ENCODE measurements around the gene PLPPR3. TPM values are rescaled to one million over a fixed set of nuclear protein-coding genes. Genes with fewer than 3 reads are reported as not detected.

PLPPR3 gene
- total and polyA plus RNA-seq, 9 of the 15 experiments (the other 6 are each of a cell fraction or from before 2014, with no cell fraction given), result 0.01 to 48.2 (median 8.6) TPM

DNA sequence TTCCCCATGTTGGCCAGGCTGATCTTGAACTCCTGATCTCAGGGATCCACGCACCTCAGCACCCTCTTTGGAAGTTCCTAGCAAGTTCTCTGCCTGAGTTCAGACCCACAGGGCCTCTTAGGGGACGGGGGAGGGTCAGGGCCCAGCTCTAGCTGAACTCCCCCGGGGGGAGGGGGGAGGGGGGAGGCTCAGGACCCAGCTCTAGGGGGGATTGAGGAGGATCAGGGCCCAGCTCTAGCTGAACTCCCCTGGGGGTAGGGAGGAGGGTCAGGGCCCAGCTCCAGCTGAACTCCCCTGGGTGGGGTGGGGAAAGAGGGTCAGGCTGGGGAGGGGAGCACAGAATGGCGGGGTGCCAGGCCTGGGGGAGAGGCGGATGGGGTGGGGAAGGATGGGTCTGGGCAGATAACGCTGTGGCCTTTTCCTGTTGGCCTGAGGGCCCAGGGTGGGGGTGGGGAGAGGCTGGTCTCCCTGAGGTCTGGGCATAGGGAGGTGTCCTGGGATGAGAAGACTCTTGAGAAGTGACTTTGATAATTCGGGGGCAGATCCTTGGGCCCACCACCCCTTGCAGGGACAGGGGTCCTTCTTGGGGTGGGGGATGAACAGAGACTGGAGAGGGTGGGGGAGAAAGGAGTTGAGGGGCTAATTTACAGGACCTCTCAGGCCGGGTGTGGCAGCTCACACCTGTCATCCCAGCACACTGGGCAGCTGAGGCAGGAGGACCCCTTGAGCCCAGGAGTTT lies 30.0 kb downstream of the PLPPR3 start (continued):
- TF ChIP-seq TAF7 (tag; IDR thresholded peaks at IDR 0.05), result no peak
- TF ChIP-seq TEAD4 (IDR thresholded peaks at IDR 0.05; ENCODE audit: low read length), result peak; percentile 37
- TF ChIP-seq TEAD4 (CRISPR knock-in tag; IDR thresholded peaks at IDR 0.05; ENCODE audit: borderline replicate concordance), result no peak
- TF ChIP-seq GABPB2 (CRISPR knock-in tag; conservative IDR thresholded peaks at IDR 0.05), result no peak
- no peak for TF ChIP-seq GTF2A2 (tag; IDR thresholded peaks at IDR 0.05)
- TF ChIP-seq, protein P1, sequence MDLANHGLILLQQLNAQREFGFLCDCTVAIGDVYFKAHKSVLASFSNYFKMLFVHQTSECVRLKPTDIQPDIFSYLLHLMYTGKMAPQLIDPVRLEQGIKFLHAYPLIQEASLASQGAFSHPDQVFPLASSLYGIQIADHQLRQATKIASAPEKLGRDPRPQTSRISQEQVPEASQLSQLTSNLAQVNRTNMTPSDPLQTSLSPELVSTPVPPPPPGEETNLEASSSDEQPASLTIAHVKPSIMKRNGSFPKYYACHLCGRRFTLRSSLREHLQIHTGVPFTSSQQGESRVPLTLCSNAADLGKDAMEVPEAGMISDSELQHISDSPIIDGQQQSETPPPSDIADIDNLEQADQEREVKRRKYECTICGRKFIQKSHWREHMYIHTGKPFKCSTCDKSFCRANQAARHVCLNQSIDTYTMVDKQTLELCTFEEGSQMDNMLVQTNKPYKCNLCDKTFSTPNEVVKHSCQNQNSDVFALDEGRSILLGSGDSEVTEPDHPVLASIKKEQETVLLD (IDR thresholded peaks at IDR 0.05), result peak; percentile 47; the same call in 1 of the 2 replicates
- TF ChIP-seq, protein P2, sequence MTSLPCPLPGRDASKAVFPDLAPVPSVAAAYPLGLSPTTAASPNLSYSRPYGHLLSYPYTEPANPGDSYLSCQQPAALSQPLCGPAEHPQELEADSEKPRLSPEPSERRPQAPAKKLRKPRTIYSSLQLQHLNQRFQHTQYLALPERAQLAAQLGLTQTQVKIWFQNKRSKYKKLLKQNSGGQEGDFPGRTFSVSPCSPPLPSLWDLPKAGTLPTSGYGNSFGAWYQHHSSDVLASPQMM (CRISPR knock-in tag; IDR thresholded peaks at IDR 0.05), result no peak
- TF ChIP-seq BRD9 (IDR thresholded peaks at IDR 0.05; ENCODE audit: low read depth, partially characterized antibody), result no peak
- no peak for TF ChIP-seq TEAD1 (CRISPR knock-in tag; IDR thresholded peaks at IDR 0.05)
- no peak for TF ChIP-seq ZNF436 (CRISPR knock-in tag; IDR thresholded peaks at IDR 0.05)
- 0 out of 2 replicates have a peak, but pooled peaks have one; percentile 74 for TF ChIP-seq GATAD2A (IDR thresholded peaks at IDR 0.05)
- no peak for TF ChIP-seq RHOXF2B (CRISPR knock-in tag; conservative IDR thresholded peaks at IDR 0.05)
- TF ChIP-seq ZZZ3 (IDR thresholded peaks at IDR 0.05), result no peak
- TF ChIP-seq EWSR1 (IDR thresholded peaks at IDR 0.05; ENCODE audit: borderline replicate concordance, low read depth, partially characterized antibody), result no peak
- TF ChIP-seq, protein P3, sequence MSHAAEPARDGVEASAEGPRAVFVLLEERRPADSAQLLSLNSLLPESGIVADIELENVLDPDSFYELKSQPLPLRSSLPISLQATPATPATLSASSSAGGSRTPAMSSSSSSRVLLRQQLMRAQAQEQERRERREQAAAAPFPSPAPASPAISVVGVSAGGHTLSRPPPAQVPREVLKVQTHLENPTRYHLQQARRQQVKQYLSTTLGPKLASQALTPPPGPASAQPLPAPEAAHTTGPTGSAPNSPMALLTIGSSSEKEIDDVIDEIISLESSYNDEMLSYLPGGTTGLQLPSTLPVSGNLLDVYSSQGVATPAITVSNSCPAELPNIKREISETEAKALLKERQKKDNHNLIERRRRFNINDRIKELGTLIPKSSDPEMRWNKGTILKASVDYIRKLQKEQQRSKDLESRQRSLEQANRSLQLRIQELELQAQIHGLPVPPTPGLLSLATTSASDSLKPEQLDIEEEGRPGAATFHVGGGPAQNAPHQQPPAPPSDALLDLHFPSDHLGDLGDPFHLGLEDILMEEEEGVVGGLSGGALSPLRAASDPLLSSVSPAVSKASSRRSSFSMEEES (CRISPR knock-in tag; IDR thresholded peaks at IDR 0.05), result no peak
- TF ChIP-seq, protein P4, sequence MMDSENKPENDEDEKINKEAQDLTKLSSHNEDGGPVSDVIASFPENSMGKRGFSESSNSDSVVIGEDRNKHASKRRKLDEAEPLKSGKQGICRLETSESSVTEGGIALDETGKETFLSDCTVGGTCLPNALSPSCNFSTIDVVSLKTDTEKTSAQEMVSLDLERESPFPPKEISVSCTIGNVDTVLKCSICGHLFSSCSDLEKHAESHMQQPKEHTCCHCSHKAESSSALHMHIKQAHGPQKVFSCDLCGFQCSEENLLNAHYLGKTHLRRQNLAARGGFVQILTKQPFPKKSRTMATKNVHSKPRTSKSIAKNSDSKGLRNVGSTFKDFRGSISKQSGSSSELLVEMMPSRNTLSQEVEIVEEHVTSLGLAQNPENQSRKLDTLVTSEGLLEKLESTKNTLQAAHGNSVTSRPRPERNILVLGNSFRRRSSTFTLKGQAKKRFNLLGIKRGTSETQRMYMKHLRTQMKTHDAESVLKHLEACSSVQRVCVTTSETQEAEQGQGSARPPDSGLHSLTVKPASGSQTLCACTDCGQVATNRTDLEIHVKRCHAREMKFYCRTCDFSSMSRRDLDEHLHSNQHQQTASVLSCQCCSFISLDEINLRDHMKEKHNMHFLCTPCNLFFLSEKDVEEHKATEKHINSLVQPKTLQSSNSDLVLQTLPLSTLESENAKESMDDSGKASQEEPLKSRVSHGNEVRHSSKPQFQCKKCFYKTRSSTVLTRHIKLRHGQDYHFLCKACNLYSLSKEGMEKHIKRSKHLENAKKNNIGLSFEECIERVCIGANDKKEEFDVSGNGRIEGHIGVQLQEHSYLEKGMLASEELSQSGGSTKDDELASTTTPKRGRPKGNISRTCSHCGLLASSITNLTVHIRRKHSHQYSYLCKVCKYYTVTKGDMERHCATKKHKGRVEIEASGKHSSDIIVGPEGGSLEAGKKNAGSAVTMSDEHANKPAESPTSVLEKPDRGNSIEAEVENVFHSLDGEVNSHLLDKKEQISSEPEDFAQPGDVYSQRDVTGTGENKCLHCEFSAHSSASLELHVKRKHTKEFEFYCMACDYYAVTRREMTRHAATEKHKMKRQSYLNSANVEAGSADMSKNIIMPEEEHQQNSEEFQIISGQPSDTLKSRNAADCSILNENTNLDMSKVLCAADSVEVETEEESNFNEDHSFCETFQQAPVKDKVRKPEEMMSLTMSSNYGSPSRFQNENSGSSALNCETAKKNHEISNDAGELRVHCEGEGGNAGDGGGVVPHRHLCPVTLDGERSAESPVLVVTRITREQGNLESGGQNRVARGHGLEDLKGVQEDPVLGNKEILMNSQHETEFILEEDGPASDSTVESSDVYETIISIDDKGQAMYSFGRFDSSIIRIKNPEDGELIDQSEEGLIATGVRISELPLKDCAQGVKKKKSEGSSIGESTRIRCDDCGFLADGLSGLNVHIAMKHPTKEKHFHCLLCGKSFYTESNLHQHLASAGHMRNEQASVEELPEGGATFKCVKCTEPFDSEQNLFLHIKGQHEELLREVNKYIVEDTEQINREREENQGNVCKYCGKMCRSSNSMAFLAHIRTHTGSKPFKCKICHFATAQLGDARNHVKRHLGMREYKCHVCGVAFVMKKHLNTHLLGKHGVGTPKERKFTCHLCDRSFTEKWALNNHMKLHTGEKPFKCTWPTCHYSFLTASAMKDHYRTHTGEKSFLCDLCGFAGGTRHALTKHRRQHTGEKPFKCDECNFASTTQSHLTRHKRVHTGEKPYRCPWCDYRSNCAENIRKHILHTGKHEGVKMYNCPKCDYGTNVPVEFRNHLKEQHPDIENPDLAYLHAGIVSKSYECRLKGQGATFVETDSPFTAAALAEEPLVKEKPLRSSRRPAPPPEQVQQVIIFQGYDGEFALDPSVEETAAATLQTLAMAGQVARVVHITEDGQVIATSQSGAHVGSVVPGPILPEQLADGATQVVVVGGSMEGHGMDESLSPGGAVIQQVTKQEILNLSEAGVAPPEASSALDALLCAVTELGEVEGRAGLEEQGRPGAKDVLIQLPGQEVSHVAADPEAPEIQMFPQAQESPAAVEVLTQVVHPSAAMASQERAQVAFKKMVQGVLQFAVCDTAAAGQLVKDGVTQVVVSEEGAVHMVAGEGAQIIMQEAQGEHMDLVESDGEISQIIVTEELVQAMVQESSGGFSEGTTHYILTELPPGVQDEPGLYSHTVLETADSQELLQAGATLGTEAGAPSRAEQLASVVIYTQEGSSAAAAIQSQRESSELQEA (IDR thresholded peaks at IDR 0.05; ENCODE audit: low read depth), result no peak
- no peak for TF ChIP-seq PHF21A (IDR thresholded peaks at IDR 0.05; ENCODE audit: borderline replicate concordance, low read depth)
- TF ChIP-seq ZNF24 (IDR thresholded peaks at IDR 0.05), result no peak

Measured in K562 (cell line).